HG03354 (cell line): Measurements from ENCODE around the gene VWA8.
"Not testable (repeated sequence)": the region's sequence is repeated elsewhere in the genome, so short reads cannot be mapped to it uniquely, and the experiment has no call there.

ENCODE experiments used
- ATAC-seq: cut with Tn5 transposase; IDR thresholded peaks from one replicate; pipeline ENCODE4 v1.9.1; 2021; ENCODE audit warnings: mild to moderate bottlenecking; ENCODE audit not compliant: unreplicated experiment, poor library complexity, severe bottlenecking

VWA8 gene

GRCh38 chr13:41637032-41637431 is 323.9 kb downstream of the VWA8 start:
- ATAC-seq = not testable (repeated sequence)

- ATAC-seq = not testable (repeated sequence)
Measured at GRCh38 chr13:41636590-41636989, 324.3 kb downstream of the VWA8 start.

DNA sequence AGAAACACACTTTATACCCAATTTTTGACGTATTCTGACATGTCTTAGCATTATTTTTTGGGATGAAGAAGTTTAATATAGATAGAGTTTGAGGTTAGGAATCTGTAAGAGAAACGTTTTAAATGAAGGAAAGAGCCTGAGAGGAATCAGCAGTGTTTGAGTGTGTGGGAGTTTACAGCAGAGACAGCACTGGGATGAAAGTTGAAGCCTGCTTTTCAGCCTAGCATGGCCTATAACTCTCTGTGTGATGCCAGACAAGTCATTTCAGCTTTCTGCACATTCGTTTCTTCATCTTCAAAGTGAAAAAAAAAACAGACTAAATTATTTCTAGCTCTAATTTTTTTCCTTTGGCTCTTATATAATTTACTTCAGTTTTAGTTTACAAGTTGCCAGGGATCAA is 326.5 kb downstream of the VWA8 start:
- no peak for ATAC-seq

- ATAC-seq = no peak
Measured at GRCh38 chr13:41633776-41634175, 327.1 kb downstream of the VWA8 start.

GRCh38 chr13:41631296-41631965 is 329.5 kb downstream of the VWA8 start:
- no peak for ATAC-seq

- no peak for ATAC-seq
Measured at GRCh38 chr13:41627425-41627824, 333.5 kb downstream of the VWA8 start.

DNA sequence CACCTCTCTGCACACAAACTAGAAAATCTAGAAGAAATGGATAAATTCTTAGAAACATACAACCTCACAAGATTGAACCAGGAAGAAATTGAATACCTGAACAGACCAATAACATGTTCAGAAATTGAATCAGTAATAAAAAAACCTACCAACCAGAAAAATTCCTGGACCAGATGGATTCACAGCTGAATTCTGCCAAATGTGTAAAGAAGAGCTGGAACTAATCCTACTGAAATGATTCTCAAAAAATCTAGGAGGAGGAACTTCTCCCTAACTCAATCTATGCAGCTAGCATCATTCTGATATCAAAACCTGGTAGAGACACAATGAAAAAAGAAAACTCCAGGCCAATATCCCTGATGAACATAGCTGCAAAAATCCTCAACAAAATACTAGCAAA is 336.9 kb downstream of the VWA8 start:
- no peak for ATAC-seq

DNA sequence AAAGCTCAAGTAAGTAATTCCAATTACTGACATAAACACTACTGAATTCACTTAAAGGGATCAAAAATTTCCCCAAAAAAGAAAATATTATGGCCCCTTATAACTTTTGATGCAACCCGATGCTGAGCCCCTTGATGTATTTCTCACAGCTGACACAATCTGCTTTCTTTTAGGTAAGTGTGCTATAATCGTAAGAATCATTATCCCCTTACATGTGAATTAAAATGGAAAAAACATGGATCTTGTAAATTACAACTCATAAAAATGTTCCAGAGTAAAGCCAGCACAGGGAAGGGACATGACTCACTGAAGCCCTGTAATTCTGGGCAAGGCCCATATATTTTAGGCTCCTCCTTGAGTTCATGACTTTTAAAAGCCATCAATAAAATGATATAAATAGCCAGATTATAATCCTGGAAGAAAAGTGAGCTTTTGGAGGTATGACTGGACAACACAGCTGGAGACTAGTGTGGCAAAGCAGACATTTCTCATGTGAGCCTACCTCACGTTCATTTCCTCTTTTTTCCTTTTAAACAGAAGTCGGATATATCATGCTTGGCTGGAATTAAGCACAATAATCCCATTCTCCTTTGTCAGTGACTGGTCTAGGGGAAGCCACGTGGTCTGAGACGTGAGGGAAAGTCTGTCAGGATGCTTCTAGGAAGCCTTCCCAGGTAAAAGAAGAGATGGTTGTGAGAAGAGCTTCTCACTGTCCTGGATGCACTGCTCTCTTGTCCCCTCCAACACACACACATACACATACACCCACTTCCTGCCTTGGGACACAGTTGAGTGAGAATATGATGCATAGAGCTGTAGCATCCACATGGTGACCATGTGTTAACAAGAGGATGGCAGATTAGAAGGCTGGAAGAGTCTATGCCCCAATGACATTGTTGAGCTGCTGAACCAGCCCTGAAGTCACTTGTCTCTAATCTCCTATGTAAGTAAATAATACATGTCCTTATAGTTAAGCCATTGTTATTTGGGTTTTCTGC is 338.2 kb downstream of the VWA8 start:
- ATAC-seq = no peak

- no peak for ATAC-seq
Measured at GRCh38 chr13:41621716-41622431, 339.0 kb downstream of the VWA8 start.

DNA sequence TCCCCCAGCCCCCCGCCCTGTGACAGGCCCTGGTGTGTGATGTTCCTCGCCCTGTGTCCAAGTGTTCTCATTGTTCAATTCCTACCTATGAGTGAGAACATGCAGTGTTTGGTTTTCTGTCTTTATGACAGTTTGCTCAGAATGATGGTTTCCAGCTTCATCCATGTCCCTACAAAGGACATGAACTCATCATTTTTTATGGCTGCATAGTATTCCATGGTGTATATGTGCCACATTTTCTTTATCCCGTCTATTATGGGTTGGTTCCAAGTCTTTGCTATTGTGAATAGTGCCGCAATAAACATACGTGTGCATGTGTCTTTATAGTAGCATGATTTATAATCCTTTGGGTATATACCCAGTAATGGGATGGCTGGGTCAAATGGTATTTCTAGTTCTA is 343.3 kb downstream of the VWA8 start:
- not testable (repeated sequence) for ATAC-seq

DNA sequence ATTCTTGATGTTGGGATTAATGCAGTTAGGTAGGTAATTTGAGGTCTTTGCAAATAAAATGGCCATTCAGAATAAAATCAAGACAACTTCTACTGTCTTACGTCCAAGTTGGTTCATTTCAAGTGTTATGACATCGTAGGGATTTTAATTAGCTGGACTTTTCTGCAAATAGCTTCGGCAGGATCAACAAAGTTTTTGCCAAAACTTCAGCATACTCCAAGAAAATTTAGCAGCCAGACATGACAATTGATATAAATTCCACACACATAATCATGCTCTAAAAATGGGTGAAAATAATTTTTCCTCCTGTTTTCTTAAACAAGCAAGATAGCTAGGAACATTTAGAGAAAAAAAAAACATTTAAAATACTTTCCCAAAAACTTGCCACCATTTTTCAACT is 344.8 kb downstream of the VWA8 start:
- no peak for ATAC-seq

GRCh38 chr13:41615528-41615855 is 345.4 kb downstream of the VWA8 start:
- no peak for ATAC-seq

DNA sequence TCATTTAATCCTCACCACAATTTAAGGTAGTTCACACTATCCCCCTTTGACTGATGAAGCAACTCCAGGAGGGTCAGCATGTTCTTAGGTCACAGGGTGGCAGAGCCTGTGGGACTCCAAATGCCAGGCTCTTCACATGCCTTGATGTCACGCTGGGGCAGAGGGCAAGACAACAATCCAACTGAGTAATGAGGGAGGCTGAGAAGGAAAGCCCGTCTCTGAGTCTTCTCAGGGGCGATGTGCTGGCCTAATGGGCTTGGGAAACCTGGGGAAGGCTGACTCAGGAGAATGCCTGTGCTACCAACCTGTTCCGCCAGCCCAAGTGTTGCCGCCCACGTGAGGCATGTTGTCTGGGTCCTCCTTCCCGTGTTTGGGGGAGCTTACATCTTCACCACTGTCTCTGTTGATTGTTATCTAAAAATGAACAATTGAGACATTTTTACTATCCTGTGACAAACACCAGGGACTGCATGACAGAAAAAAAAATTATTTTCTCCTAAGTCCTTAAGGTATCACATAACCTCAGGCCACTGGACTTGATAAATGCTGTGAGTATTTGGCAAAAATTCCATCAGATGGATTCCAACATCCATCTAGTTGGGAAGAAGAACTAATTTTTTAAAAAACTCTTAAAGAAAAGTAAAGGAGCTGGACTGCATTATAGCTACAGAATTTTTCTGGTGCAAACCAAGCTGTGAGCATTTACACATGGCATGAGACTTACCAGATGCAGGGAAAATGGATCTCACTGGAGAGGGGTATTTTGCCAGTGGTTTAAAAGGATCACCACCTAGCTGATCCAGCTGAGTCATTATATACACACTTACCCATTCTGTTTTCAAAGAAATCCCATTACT is 346.0 kb downstream of the VWA8 start:
- ATAC-seq = no peak

DNA sequence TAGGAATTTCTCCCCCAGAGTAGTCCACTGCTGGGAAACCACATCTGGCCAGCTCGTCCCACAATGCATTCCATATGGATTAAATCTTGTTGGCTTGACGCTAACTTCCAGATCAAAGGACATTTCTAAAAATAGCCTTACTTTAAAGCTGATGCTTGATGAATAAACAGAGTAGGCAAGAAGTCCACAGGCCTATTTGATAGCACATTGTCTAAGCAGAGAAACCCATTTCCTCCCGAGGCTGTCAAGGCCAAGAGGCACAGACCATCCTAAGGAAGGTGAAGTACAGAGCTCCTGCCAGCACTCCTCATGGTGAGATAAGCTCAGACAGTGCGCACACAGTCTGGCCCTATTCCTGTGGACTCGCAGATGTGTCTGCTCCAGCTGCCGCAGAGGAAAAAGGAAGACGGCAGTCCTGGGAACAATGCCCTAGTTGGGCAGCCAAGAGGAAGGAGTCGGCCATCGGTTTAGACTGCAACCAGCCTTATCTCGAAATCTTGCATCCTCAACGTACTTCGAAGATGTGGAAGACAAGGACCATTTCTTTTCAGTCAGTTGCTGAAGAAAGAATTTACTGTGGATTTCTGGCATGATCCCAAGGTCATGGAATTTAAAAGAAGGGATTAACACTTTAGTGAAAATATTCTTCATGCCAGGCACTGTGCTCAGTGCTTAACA is 346.8 kb downstream of the VWA8 start:
- no peak for ATAC-seq

GRCh38 chr13:41613471-41613870 is 347.4 kb downstream of the VWA8 start:
- no peak for ATAC-seq

- ATAC-seq = no peak
Measured at GRCh38 chr13:41611385-41611784, 349.5 kb downstream of the VWA8 start.

DNA sequence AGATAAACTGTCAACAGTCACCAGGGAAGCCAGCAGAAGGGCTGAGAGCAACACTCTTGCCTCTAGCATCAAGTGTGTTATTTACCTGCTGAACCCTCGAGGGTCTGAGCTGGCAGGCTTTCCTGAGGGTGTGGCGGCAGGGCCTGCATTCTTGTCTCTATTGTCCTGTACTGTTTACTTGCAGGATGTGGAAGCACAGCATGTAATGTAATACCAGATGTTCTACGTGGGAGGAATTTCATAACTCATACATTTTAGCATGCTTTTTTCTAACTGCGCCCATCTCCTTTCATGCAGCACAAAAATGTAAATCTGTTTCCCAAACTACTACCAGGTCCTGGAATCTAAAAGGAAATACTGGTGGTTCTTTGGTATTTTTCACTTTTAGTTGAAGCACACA is 350.5 kb downstream of the VWA8 start:
- ATAC-seq = no peak

DNA sequence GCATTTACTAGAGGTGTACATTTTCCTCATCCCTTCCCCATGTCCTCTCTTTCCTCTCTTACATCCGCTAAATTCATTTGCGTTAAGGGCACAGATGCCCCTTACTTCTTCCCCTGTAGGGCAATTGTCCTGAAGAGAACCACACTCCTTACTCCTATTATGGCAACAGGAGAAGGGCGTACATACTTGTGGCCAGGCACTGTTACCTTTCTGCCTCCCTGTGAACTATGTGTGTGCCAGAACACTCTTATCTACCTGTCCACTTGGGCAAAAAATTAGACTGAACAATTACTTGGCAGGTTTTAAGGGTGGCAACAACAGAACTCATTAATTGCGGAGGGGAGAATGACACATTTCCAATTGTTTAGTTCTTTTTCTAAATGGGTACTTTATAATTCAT is 351.1 kb downstream of the VWA8 start:
- no peak for ATAC-seq

DNA sequence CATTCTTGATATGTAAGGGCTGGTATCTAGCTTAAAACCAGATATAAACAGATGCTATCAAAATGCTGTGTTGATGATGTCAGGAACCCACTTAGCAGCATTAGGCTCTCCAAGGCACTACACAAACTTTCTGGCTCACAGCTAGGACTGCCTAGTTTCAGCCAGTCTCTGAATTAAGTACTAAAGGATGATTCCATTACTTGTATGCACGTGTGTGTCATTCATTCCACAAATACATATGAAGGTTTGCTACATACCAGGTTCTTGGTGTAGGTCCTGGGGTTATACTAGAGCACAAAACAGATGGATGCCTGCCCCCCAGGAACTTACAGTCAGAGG is 352.1 kb downstream of the VWA8 start:
- no peak for ATAC-seq
